GM19372 (cell line): ENCODE data around the gene ALK.

ENCODE experiments used
- ATAC-seq: cut with Tn5 transposase; IDR thresholded peaks from one replicate; pipeline ENCODE4 v1.9.1; 2021; ENCODE audit warnings: mild to moderate bottlenecking, low read depth, moderate library complexity; ENCODE audit not compliant: unreplicated experiment

Gene ALK

DNA sequence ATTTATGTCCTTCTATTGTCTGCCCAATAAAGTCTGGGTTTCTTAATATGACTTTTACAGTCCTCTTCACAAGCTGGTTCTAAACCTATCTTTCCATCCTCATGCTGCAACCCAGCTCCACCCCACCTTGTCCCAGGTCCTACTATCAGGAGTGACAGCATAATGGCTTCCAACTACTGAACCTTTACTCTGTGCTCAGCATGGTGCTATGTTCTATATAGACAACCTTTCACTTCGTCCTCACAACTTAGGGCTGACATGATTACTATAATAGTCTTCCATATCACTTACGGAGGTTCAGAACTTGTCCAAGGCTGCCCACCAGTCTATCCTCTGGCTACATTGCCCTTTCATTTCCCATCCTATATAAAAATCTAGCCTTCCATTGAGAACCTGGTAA, 256.8 kb downstream of the ALK start:
- no peak for ATAC-seq

DNA sequence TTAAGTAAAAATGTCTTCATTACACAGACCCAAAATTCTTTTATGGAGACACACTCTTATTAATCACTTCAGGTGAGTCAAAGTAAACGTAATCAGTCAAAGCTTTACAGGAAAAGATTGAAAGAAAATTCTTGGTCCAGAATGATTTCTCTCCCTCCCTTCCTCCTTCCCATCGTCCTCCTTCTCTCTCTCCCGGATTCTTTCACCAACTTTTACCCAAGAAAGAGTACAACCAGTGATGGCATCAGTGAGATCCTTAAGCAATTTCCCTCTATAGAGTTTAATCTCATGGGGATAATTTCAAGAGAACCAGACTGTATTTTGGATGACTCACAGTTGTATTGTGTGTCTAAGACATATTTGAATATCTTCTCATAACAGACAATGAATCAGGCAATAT, 258.1 kb downstream of the ALK start:
- ATAC-seq: no peak

DNA sequence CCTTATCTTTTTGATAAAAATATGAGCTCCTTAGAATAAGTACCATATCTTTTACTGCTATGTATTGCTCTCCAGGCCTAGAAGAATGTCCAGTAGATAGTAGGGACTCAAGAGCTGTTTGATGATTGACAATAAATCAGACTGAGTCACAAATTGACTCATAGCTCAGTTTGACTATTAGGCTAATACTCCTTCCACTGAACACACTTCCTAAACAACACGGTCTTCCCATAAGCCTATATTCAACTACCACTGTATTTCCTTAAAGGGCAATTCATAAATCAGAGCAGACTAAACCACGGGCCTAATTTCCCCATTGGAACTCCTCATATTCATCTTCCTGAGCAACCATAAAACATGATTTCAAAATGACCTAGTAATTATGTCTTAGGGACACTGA, 258.5 kb downstream of the ALK start:
- ATAC-seq: no peak

DNA sequence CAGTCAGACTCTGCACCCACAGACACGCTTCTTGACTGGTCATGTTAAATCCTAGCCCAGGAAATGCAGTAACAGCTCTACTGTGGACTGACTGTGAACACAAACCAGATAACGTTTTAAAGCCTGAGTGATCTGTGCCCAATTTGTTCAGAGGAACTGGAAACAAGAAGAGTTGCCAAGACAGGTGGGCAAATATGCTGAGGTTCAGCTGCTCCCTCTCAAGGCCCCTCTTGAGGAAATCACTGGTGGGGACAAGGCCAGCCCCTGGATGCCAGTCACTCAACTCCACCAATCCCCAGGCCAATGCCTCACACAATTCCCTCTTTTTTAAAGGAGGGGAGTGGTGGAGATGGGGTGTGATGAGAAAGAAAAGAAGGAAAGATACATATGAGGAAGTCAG, 261.2 kb downstream of the ALK start:
- ATAC-seq: no peak

DNA sequence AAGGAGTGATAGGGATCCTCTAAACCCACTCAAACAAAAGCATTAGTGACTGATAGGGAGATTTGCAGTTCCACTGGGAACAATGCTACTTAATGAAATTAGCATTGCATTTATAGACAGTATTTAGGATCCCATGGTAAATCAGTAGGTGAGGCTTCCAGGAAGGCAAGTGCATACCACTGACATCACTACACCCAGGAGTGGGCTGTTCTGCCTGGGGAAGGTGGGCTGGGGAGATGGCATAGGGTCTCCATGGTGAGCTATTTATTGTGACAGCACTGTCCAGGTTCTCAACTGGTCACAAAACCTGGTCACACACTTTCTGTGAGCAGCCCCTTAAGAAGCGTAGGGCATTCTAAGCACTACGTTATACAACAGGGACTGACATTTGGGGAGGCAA, 262.2 kb downstream of the ALK start:
- ATAC-seq: no peak

DNA sequence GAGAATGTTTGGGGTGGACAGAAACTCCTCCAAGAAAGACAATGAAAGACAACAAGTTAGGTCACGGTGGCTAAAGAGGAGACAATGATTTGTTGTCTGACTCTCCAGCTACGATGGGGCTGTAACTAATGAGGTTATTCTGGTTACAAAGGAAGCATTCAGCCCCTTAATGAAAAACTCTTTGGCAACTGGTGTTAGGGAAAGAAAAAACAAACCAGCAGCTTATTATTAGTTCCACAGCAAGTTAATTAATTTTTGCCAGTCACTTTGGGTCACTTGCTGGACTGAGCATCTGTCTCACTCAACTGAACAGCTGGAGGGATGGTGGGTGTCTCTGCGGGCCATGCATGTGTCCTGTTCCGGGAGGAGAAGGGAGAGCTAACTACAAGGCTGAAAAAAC, 263.7 kb downstream of the ALK start:
- no peak for ATAC-seq

DNA sequence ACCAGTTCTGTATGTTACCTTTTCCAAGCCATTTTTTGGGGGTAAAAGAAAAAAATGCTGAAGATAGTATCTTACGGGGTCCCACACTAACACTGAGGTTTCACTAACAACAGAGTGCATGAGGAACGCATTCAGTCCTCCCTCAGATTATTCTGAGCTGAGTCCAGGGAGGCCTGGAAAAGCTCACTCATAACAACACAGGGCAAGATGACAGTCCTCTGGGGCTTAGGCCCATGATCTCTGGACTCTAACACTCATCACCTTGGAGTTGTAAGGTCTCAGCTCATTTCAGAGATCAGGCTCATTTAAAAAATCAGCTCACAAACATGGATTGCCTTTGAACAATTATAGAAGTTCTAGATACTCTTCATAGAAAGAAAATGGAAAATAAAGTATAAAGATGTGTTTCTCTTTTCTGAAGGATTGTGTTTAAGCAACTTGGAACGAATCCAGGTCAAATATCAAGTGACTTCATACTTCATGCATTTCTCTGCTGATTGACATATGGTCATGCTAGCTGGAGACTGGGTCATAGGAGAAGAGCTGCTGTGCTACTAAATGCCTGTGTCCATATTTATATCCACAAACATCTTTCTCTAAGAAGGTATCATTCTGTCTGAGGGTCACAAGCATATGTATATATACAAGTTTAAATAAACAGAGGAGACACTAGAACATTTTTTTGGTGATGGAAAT, 265.8 kb downstream of the ALK start:
- no peak for ATAC-seq

DNA sequence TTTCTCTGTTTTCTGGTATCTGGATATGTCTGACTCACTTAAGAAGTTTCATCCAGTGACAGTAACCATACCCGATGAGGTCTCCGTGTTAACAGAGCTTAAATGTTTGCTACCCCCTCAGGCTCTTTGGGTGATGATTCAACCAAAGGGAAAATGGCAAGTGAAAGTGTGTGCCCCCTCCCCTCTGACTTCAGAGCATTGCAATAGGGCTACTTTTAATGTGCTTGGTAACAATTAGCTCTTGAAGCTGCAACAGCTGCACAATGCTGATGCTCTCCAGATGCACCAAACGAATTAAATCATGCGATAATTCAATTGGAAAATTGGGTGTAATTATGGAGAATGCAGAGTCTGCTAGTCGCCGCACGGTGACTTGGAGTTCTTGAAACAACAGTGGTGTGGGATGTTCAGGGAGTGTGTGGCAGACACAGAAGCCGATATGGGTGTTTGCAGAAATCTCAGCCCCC, 270.7 kb downstream of the ALK start:
- no peak for ATAC-seq

DNA sequence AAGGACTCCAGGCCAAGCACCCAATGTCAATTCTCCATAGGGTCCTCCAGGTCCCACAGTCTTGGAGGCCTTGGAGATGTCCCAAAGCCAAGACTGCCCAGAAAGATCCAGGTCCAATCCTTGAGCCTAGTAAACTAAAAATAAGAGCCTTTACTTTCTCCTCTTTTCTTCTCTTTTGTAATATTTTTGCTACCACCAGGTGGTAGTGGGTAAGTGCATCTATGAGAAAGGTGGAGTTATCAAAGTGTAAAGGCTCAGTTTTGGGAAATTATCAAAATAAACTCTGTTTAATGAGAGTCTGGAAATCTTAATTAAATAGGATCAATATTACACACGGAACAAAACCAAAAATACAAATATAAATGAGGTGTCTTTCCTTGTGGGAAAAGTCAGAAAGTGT, 276.4 kb downstream of the ALK start:
- ATAC-seq: no peak

DNA sequence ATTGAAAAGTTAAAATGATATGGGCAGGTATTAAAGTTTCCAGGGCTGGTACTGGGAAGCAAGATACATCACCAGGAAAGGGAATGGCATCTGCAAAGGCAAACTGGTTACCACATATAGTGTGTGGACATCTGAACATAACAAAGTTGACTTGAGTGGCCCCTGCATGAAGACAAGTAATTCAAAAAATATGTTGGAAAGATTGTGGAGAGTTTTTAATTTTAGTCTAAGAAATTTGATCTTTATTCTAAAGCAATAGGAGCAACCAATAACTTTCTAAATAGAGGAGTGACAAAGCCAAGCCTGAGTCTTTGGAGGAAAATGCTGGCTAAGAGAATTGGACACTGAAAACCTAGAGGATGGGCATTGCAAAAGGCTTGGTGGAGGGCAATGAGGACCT, 278.2 kb downstream of the ALK start:
- ATAC-seq: no peak

DNA sequence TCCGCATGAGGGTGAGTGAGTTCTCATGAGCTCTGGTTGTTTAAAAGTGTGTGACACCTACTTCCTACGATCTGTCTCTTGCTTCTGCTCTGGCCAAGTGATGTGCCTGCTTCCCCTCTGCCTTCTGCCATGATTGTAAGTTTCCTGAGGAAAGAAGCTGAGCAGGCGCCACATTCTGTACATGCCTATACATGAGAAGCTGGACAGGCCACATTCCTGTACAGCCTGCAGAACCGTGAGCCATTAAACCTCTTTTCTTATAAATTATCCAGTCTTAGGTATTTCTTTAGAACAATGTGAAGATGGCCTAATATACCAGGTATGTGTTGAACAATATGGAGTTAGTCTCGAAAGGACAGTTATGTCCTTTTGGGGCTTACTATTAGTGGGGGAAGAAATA, 281.0 kb downstream of the ALK start:
- no peak for ATAC-seq

DNA sequence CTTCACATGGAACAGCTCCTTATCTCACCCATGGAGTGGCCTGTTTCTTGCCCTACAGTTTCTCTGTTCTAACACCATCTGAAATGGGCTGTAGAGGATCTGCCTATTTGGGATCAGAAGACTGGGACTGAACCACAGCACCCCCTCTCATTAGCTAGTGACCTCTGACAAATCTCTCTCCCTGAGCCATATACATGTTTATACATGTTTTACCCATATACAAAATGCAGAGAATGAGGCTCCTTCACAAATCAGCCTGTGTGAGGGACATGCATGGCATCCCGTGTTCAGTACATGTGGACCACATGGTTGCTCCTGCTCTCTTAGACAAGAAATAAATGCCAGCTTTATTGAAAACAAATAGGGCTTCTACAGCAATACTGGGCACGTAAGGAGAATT, 282.7 kb downstream of the ALK start:
- ATAC-seq: no peak

DNA sequence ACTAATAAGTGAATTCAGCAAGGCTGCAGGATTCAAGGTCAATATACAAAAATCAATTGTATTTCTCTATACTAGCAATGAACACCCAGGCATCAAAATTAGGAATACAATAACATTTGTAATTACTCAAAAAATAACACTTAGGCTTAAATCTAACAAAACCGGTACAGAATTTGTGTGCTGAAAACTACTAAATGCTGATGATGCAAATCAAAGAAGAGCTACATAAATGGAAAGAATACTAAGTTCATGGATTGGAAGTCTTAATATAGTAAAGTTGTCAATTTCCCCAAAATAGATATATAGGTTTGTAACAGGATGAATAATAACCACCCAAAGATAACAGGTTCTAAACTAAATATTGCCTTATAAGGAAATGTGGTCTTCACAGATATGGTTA, 286.5 kb downstream of the ALK start:
- ATAC-seq: no peak

DNA sequence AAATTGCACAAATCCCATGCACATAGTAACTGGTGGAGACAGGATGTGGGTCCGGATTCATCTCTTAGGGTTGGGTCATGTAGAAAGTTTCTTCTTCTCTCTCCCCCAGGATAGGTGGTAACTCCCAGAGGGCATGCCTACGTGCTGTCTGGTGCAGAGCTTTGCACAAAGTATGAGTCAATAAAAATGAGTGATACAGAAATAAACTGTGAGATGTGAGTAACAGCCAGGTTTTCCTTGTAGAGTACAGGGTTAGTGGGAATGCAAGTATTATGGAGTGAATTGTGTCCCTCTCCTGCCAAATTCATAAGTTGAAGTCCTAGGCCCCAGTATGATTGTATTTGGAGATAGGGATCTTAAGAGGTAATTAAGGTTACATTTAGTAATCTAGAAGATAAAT, 289.4 kb downstream of the ALK start:
- no peak for ATAC-seq

DNA sequence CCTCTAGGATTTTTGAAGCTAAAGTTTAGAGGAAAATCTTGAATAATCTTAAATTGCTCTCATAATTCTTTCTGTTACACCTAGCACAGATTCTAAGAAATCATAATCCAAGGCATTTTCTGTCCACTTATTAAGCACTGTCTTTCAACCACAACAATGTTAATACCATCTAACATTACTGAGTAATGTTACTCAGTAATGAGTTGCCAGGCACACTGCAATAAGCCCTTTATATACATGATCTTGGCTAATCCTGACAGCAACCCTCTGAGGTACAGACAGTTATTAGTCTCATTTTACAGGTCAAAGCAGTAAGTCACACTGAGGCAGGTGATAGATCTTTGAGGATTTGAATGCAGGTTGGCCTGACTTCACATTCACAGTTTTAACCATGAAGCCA, 291.9 kb downstream of the ALK start:
- no peak for ATAC-seq

DNA sequence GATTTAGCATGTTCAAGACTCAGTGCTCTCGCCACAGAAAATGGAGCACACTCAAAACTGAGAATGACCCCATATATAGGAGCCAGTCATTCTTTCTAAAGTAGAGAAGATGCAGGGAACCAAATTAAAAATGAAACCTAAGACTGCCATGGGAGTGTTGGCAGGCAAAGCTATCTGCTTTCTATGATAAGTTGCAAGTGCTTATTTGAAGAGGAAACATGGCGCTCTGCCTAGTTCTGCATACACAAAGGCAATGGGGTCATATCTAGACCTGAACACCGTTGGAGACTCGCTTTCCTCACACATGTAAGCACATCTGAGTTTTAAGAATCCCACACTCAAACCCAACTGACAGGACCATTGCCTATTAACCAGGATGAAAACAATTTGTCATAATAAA, 292.5 kb downstream of the ALK start:
- no peak for ATAC-seq

DNA sequence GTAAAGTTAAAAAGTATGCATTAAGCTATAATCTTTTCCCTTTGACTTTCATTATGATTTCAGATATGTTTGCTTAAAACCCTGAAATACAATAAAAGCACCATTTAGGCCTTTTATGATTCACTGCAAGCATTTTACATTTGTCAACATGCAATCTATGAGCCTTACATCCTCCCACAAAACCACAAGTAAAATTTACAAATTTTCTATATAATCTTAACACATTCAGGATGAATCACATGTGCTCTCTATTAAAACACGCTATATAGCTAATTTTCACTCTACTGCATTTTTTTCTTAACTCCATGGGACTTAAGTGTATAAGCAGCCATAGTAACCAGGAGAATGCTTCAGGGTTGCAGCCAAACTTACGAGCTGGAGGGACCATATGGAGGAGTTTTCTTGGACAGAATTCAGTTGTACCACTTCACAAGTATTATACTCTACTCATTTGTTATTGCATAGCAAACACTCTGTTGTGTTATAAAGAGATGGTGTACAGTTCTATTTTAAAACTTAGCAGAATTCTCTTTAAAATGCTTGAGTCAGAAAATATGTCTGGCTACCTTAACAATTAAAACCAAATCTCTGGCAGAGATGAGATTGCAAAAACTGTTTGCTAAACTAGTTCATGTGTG, 293.2 kb downstream of the ALK start:
- ATAC-seq: no peak

DNA sequence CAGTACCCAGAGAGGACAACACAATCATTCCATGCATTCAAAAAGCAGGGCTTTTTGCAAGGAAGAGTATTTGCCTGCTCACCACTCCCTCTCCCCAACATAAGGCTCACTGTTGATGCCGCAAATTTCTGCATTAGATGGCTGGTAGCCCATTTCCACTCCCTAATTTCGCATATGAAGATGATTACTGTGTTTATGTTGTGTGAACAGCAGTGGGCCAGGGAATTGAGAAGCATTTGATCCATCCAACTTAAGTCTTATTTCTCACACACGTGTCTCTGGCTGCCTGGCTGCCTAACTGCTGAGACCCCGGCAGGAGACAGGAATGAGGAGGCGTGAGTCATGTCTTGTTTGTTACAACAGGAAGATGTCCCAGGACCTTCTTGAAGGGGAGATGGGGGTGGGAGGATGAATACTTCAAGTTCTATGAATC, 294.1 kb downstream of the ALK start:
- ATAC-seq: no peak

DNA sequence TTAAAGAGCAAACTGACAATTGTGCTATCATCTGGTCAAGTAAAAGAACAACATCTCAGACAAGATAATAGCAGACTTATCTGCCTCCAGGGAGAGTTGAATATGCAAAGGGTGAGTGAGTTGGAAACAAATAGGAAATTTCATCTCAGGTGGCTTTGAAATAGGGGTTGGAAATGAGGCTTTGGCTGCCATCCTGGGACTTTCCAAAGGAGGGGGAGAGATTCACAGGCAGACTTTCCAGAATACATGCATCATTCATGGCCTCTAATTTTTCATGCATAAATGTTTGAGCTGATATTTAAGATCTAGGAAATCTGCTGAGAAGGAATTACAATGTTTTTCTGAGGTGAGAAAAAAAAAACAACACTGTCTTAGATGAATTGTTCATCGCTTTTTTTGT, 300.5 kb downstream of the ALK start:
- ATAC-seq: no peak

DNA sequence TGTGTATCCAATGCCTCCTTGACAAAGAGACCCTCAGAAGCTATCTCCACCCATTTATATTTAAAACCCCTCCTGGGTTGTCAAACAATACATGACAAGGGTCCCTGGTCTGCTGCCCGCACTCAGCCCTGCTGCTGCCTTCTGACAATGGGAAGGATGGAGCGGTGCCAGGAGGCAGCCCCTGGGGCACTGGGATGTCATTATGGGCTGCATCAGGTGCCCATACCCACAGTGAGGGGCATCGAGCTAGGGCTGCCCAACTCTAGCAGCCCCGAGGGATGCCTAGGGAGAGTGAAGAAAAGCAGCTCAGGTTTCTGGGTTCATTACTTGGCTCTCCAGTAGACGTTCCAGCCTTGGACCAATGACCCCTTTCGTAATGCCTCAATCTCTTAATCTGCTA, 301.7 kb downstream of the ALK start:
- no peak for ATAC-seq

DNA sequence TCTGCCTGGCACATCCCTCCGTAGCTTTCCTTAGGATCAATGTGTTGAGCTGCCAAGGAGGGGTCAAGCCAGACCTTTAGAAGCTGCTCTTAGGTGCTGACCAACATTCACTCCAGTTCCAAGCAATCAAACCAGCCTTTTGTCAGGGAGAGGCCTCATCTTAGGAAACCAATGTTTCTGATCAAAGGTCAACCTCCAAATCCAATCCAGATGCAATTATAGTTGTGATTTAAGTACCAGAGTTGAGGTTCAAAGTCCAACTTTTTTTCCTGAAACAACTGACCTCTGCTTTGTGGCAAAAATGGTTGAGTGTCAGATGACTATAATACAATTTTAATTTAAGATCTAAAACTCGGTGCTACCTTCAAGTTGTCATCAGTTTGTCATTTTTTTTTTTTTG, 303.4 kb downstream of the ALK start:
- ATAC-seq: no peak

DNA sequence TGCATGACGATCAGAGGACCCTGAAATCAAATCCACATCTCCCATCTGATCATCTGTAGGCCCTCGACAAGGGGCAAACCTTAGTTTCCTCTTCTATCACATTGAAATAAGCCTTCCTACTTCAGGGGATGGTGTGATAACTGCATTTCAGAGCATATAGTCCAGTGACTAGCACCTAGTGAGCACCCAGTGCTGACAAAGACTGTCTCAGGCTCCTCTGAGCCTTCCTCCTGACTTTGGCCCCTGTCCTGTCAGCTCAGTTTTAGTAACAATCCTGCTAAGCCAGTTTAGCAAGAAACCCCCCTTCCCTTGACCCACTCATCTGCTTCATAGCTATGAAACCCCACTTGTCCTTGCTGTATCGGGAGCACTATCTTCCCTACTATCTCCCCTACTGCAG, 304.0 kb downstream of the ALK start:
- no peak for ATAC-seq

DNA sequence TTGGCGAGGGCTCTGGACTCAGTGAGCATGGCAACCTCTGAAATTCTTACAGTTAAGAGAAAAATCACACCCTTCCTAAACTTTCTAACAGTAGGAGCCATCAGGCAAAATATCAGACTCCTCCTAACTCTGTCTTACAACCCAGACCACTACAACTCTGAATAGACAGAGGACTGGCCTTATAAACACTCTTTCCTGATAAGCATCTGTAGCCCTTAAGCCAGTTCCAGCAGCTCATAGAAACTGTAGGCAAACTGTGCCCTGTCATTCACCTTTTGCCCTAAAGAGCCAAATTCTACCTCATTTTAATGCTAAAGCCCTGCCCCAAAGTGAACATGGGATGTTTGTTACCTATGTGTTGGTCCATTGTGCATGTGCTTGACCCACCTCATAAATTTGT, 304.8 kb downstream of the ALK start:
- no peak for ATAC-seq
